ENCODE results near the gene UBE2I. TPM values are rescaled to one million over a fixed set of nuclear protein-coding genes. Genes with fewer than 3 reads are reported as not detected.

Gene UBE2I
- total RNA-seq, 1 experiment from 2014 or later: 271 TPM

- no peaks in the 10 kb centered on the region for H3K9me3 ChIP-seq (ENCODE audit: insufficient read depth, low read depth)
- H3K4me3 ChIP-seq: no peak overlapping the region
- no peaks in the 10 kb centered on the region; the same call in 1 of the 2 replicates for H3F3A ChIP-seq (ENCODE audit: insufficient read depth, low read depth)
- no peaks in the 10 kb centered on the region for H3K4me1 ChIP-seq (replicated peaks; ENCODE audit: insufficient read depth)
- no peaks in the 10 kb centered on the region for H4K20me1 ChIP-seq (ENCODE audit: insufficient read depth)
- no peak for DNase-seq
- no peak overlapping the region for H3K27ac ChIP-seq
- no peak overlapping the region for H2AFZ ChIP-seq
- H3K9me2 ChIP-seq (ENCODE audit: insufficient read depth): no peaks in the 10 kb centered on the region
- TF ChIP-seq, protein P1, sequence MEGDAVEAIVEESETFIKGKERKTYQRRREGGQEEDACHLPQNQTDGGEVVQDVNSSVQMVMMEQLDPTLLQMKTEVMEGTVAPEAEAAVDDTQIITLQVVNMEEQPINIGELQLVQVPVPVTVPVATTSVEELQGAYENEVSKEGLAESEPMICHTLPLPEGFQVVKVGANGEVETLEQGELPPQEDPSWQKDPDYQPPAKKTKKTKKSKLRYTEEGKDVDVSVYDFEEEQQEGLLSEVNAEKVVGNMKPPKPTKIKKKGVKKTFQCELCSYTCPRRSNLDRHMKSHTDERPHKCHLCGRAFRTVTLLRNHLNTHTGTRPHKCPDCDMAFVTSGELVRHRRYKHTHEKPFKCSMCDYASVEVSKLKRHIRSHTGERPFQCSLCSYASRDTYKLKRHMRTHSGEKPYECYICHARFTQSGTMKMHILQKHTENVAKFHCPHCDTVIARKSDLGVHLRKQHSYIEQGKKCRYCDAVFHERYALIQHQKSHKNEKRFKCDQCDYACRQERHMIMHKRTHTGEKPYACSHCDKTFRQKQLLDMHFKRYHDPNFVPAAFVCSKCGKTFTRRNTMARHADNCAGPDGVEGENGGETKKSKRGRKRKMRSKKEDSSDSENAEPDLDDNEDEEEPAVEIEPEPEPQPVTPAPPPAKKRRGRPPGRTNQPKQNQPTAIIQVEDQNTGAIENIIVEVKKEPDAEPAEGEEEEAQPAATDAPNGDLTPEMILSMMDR (conservative IDR thresholded peaks at IDR 0.05): no peak
- no peak for TF ChIP-seq EZH2 (IDR thresholded peaks at IDR 0.05; ENCODE audit: low read depth)
- no peaks in the 10 kb centered on the region for H3K79me2 ChIP-seq (ENCODE audit: low read depth)
- no TSS peak for BruUV-seq (replicated peaks)
- peaks cover 54% of the 10 kb centered on the region for H3K27me3 ChIP-seq (ENCODE audit: insufficient read depth, low read depth)
- intact Hi-C loops (cut with micrococcal nuclease; ENCODE audit: unreplicated experiment): no loop called here
- no peak overlapping the region for H3K4me2 ChIP-seq
- ChIA-PET CTCF (no interaction called here), POLR2A (ENCODE audit: unreplicated experiment) (no interaction called here)
- no peaks in the 10 kb centered on the region for H3K36me3 ChIP-seq (ENCODE audit: low read depth)
Observed at GRCh38 chr16:1279945-1280589, 29.4 kb upstream of the UBE2I start.

DNA sequence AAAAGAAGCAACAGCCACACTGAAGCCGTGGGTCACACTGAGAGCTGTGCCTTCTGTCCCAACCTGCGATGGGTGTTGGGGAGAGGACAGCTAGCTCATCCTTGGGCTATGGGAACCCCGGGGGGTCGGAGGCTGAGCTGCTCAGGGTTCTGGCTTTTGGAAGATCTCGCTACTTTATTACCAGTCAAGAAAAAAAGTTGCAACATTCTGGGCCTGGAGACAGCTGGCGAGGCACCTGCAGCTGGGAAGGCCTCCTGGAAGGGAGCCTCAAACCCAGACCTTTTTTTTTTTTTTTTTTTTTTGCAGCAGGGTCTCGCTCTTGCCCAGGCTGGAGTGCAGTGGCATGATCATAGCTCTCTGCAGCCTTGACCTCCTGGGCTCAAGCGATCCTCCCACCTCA lies 28.7 kb upstream of the UBE2I start:
- ChIA-PET POLR2A (ENCODE audit: unreplicated experiment) (interaction anchor here (0.5 kb wide), 1 partner anchor 62 kb away, joined by 9 read pairs; no protein-coding TSS in a partner anchor), CTCF (no interaction called here)
- Histone ChIP-seq H3K79me2 (ENCODE audit: low read depth) (no peaks in the 10 kb centered on the region), H3K4me1 (replicated peaks; ENCODE audit: insufficient read depth) (no peaks in the 10 kb centered on the region), H4K20me1 (ENCODE audit: insufficient read depth) (no peaks in the 10 kb centered on the region), H3K36me3 (ENCODE audit: low read depth) (no peaks in the 10 kb centered on the region), H3K4me3 (no peak overlapping the region), H3K9me3 (ENCODE audit: insufficient read depth, low read depth) (no peaks in the 10 kb centered on the region), H2AFZ (no peak overlapping the region), H3K27ac (no peak overlapping the region), H3K27me3 (ENCODE audit: insufficient read depth, low read depth) (peaks cover 55% of the 10 kb centered on the region), H3K9me2 (ENCODE audit: insufficient read depth) (no peaks in the 10 kb centered on the region), H3K4me2 (no peak overlapping the region), H3F3A (ENCODE audit: insufficient read depth, low read depth) (no peaks in the 10 kb centered on the region; the same call in 1 of the 2 replicates)
- TF ChIP-seq, protein P1 (conservative IDR thresholded peaks at IDR 0.05): no peak
- no peak for TF ChIP-seq EZH2 (IDR thresholded peaks at IDR 0.05; ENCODE audit: low read depth)
- intact Hi-C loops (cut with micrococcal nuclease; ENCODE audit: unreplicated experiment): no loop called here
- no TSS peak for BruUV-seq (replicated peaks)
- no peak for DNase-seq

DNA sequence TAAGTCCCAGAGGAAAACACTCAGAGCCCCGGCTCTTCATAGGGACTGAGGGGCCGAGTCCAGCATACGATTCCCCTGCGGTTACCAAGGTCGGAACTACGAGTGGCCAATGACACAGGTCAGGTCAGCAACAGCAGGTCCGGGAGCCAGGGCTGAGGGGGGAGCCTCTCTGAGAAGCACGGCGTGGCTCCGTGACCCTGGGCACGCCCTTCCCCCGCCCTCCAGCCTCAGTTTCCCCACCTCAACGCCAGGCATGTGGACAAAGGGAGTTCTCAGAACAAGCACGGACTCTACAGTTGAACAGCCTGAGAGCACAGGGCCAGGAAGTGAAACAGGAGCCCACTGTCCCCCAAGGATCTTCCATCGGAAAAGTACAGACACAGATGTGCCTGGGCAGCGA lies 27.9 kb upstream of the UBE2I start:
- no TSS peak for BruUV-seq (replicated peaks)
- ChIA-PET CTCF (no interaction called here), POLR2A (ENCODE audit: unreplicated experiment) (no interaction called here)
- Histone ChIP-seq H3K27ac (no peak overlapping the region), H3K36me3 (ENCODE audit: low read depth) (no peaks in the 10 kb centered on the region), H3K4me2 (no peak overlapping the region), H3F3A (ENCODE audit: insufficient read depth, low read depth) (no peaks in the 10 kb centered on the region; the same call in 1 of the 2 replicates), H3K79me2 (ENCODE audit: low read depth) (no peaks in the 10 kb centered on the region), H3K9me2 (ENCODE audit: insufficient read depth) (no peaks in the 10 kb centered on the region), H3K4me3 (no peak overlapping the region), H3K4me1 (replicated peaks; ENCODE audit: insufficient read depth) (no peaks in the 10 kb centered on the region), H3K9me3 (ENCODE audit: insufficient read depth, low read depth) (no peaks in the 10 kb centered on the region), H2AFZ (no peak overlapping the region), H4K20me1 (ENCODE audit: insufficient read depth) (no peaks in the 10 kb centered on the region), H3K27me3 (ENCODE audit: insufficient read depth, low read depth) (peaks cover 54% of the 10 kb centered on the region)
- TF ChIP-seq, protein P1 (conservative IDR thresholded peaks at IDR 0.05): no peak
- no peak for TF ChIP-seq EZH2 (IDR thresholded peaks at IDR 0.05; ENCODE audit: low read depth)
- DNase-seq: no peak
- intact Hi-C loops (cut with micrococcal nuclease; ENCODE audit: unreplicated experiment): no loop called here
